Right lobe of liver (tissue), 6 donors: ENCODE measurements around the gene RSL1D1. TPM values are rescaled to one million over a fixed set of nuclear protein-coding genes. Genes with fewer than 3 reads are reported as not detected.
A peak's percentile ranks its signal among the peaks of the same experiment; 100 is the strongest.

Experiments used
- ATAC-seq, 4 donors: fragments of 200-7000 bp; cut with Tn5 transposase; one replicate each; pipeline ENCODE4 v1.9.1; 2020; ENCODE audit warnings: mild to moderate bottlenecking in 4 of 4, moderate library complexity in 4 of 4
- DNase-seq, 3 donors: peaks; one replicate each; pipeline ENCODE4 v3.0.0-alpha.2; 2020
- H3K27ac ChIP-seq, 3 donors: fragments of 200-600 bp; one replicate each; pipeline ENCODE4 v1.8.0; 2022
- H3K27me3 ChIP-seq, 2 donors: fragments of 200-600 bp; one replicate each; pipeline ENCODE4 v1.8.0; 2022
- H3K36me3 ChIP-seq, 4 donors: fragments of 200-600 bp; sonication (generic) in 1 of 4; one replicate each; pipeline versions ENCODE4 v1.5.1 to v1.8.0; 2017 to 2022; ENCODE audit warnings: control low read depth in 1 of 4
- H3K4me1 ChIP-seq, 4 donors: fragments of 200-600 bp; sonication (generic) in 1 of 4; one replicate each; pipeline versions ENCODE4 v1.5.1 to v1.8.0; 2017 to 2022; ENCODE audit warnings: control low read depth in 1 of 4
- H3K4me3 ChIP-seq, 3 donors: fragments of 200-600 bp; one replicate each; pipeline ENCODE4 v1.8.0; 2022
- H3K9me3 ChIP-seq, 4 donors: fragments of 200-600 bp; sonication (generic) in 1 of 4; one replicate each; pipeline versions ENCODE4 v1.5.1 to v1.8.0; 2017 to 2022; ENCODE audit warnings: control low read depth in 1 of 4
- POLR2A ChIP-seq: fragments of 450-650 bp; IDR thresholded peaks from one replicate; pipeline ENCODE4 v1.6.1; 2017; ENCODE audit warnings: antibody characterized with exemption, mild to moderate bottlenecking
- WGBS: methylation state at CpG from one replicate; pipeline ENCODE4 v1.1.6; 2018; ENCODE audit warnings: low coverage, low lambda C conversion rate; ENCODE audit not compliant: insufficient coverage; ENCODE audit errors: missing lambda C conversion rate; 5-methylcytosine and 5-hydroxymethylcytosine counted together
- intact Hi-C, 2 donors: fragments of 100-400 bp; cut with DNase I; formaldehyde crosslinking; loops; one replicate each; pipeline versions ENCODE4 v1.11.2 to v1.14.1; 2022
- total RNA-seq, 6 experiments: library from RNA; depleted of rRNA in 2 of 6; stranded (reverse); fragments of >200 nt in 2 of 6; fragmentation: NEBNext Ultra II Directional in 3 of 6; extraction: Animal tissue kit (Norgen Biotek cat#: 25700) in 3 of 6; gene quantifications; one replicate each; pipeline versions ENCODE4 v1.1.0 to v1.2.4, GENCODE V29; 2016 to 2023
- TF ChIP-seq, protein P1 (sequence below), 4 donors: fragments of 200-600 bp in 3 of 4; fragments of 450-650 bp in 1 of 4; IDR thresholded peaks; one replicate each; pipeline versions ENCODE4 v1.5.1 to v1.8.0; 2016 to 2022; ENCODE audit warnings: antibody characterized with exemption in 4 of 4, mild to moderate bottlenecking in 2 of 4
- donor health status: DM: no; HTN: yes; CAD: no.
- donor health status: DM: no; HTN: no; CAD: no.
- donor health status: DM: no; HTN: no; CAD: no.
- donor health status: DM: no; HTN: yes; CAD: no.
- donor health status: DM: no; HTN: yes; CAD: no.

RSL1D1 gene
- total RNA-seq, 6 experiments from 2014 or later, result 38.1 to 77.3 (median 54.9) TPM

- Histone ChIP-seq H3K27me3 (no peaks in the 10 kb centered on the region), H3K4me3 (no peak overlapping the region), H3K9me3 (no peaks in the 10 kb centered on the region), H3K36me3 (no peaks in the 10 kb centered on the region), H3K27ac (no peak overlapping the region), H3K4me1 (peaks cover 0 to 8% (median 2%) of the 10 kb centered on the region in 4 donors)
- DNase-seq, result no peak
- ATAC-seq, result no peak
- no peak for TF ChIP-seq POLR2A
- TF ChIP-seq, protein P1, sequence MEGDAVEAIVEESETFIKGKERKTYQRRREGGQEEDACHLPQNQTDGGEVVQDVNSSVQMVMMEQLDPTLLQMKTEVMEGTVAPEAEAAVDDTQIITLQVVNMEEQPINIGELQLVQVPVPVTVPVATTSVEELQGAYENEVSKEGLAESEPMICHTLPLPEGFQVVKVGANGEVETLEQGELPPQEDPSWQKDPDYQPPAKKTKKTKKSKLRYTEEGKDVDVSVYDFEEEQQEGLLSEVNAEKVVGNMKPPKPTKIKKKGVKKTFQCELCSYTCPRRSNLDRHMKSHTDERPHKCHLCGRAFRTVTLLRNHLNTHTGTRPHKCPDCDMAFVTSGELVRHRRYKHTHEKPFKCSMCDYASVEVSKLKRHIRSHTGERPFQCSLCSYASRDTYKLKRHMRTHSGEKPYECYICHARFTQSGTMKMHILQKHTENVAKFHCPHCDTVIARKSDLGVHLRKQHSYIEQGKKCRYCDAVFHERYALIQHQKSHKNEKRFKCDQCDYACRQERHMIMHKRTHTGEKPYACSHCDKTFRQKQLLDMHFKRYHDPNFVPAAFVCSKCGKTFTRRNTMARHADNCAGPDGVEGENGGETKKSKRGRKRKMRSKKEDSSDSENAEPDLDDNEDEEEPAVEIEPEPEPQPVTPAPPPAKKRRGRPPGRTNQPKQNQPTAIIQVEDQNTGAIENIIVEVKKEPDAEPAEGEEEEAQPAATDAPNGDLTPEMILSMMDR (IDR thresholded peaks at IDR 0.05), result no peak
- 87% methylated on average over 4 of the region's 4 CpGs for WGBS
- intact Hi-C loops, result no loop called here
Observed at GRCh38 chr16:11857161-11857560, 5.8 kb upstream of the RSL1D1 start.

DNA sequence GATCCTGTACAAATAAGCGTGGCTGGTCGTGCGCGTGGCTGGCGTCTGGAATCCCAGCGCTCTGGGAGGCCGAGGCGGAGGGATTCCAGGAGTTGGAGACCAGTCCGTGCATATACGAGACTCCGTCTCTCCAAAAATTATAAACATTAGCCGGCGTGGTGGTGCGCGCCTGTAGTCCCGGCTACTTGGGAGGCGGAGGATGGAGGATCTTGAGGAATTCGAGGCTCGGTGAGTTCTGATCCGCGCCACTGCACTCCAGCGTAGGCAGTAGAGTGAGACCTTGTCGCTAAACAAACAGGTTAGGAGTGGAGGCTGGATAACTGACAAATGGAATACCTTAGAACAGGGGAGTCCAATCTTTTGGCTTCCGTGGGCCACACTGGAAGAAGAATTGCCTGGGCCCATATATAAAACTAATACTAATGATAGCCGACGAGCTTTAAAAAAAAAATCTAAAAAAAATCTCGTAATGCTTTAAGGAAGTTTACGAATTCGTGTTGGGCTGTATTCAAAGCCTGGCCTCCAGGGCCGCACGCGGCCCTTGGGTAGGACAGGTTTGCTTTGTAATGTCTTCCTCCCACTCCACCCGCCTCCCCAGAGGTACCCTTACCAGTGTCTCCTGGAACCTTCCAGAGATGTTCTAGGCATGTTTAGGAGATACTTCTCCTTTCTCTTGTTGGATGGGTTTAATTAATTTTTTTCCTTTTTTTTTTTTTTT, 909 bp upstream of the RSL1D1 start:
- H3K36me3 ChIP-seq, result peaks cover 0 to 28% (median 5%) of the 10 kb centered on the region in 4 donors
- no peaks in the 10 kb centered on the region for H3K27me3 ChIP-seq
- TF ChIP-seq POLR2A, result no peak
- TF ChIP-seq, protein P1 (IDR thresholded peaks at IDR 0.05), result no peak
- H3K27ac ChIP-seq, result peak overlapping the region; percentile 71 to 87 (median 75)
- peak overlapping the region; percentile 63 to 94 (median 87) for H3K4me3 ChIP-seq
- intact Hi-C loops, result no loop called here
- no peaks in the 10 kb centered on the region for H3K9me3 ChIP-seq
- H3K4me1 ChIP-seq, result peaks cover 0 to 21% (median 7%) of the 10 kb centered on the region in 4 donors
- 24% methylated on average over 29 of the region's 33 CpGs for WGBS
- ATAC-seq (peak in 2 of 4 donors; percentile 3 to 4), DNase-seq (no peak)

GRCh38 chr16:11848842-11849241, 2.5 kb downstream of the RSL1D1 start:
- TF ChIP-seq, protein P1 (IDR thresholded peaks at IDR 0.05), result no peak
- H3K9me3 ChIP-seq, result no peaks in the 10 kb centered on the region
- no peaks in the 10 kb centered on the region for H3K27me3 ChIP-seq
- peaks cover 8 to 62% (median 18%) of the 10 kb centered on the region in 4 donors for H3K36me3 ChIP-seq
- no peak overlapping the region for H3K4me3 ChIP-seq
- ATAC-seq (no peak), DNase-seq (no peak)
- intact Hi-C loops, result no loop called here
- WGBS, result 82% methylated on average over 2 of the region's 3 CpGs
- H3K4me1 ChIP-seq, result peaks cover 0 to 15% (median 7%) of the 10 kb centered on the region in 4 donors
- no peak overlapping the region for H3K27ac ChIP-seq

- Histone ChIP-seq H3K9me3 (no peaks in the 10 kb centered on the region), H3K27ac (no peak overlapping the region), H3K36me3 (peaks cover 9 to 94% (median 32%) of the 10 kb centered on the region in 4 donors), H3K4me1 (no peaks in the 10 kb centered on the region), H3K4me3 (no peak overlapping the region), H3K27me3 (no peaks in the 10 kb centered on the region)
- 100% methylated on average over 1 of the region's 4 CpGs for WGBS
- TF ChIP-seq POLR2A, result no peak
- intact Hi-C loops, result no loop called here
- ATAC-seq (no peak), DNase-seq (no peak)
Observed at GRCh38 chr16:11844499-11844898, 6.8 kb downstream of the RSL1D1 start.

DNA sequence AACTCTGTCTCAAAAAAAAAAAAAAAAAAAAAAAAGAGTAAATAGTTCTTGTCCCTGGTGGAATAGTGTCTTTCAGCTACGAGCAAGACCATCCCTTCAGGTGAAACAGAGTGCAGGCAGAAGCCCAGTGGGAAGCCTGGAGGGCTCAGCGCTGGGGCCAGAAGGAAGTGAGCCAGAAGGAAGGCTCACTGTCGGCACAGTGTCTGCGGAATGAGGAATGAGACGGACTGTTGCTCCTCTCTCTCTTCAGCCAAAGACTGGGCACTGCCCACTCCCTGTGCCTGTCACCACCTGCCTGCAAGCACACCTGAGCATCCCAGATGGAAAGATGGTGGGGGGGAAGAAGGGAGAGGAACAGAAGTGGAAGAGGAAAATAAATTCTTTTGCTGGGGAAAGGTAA, 7.5 kb downstream of the RSL1D1 start:
- TF ChIP-seq POLR2A, result no peak
- TF ChIP-seq, protein P1 (IDR thresholded peaks at IDR 0.05), result no peak
- intact Hi-C loops, result no loop called here
- no peak for ATAC-seq
- H3K36me3 ChIP-seq, result peaks cover 9 to 94% (median 33%) of the 10 kb centered on the region in 4 donors
- H3K9me3 ChIP-seq, result no peaks in the 10 kb centered on the region
- no peaks in the 10 kb centered on the region for H3K4me1 ChIP-seq
- no peaks in the 10 kb centered on the region for H3K27me3 ChIP-seq
- no peak for DNase-seq
- 100% methylated on average over 4 of the region's 5 CpGs for WGBS
- no peak overlapping the region for H3K4me3 ChIP-seq
- H3K27ac ChIP-seq, result no peak overlapping the region
